OCI-LY1 (cell line): ENCODE data around the gene SPANXA1.

Experiments used
- EZH2 ChIP-seq: fragments of 200-600 bp; sonication (generic), shearing (Covaris generic); IDR thresholded peaks from 2 replicates; pipeline ENCODE4 v1.8.0; 2017; ENCODE audit warnings: borderline replicate concordance, mixed run types, mild to moderate bottlenecking, antibody characterized with exemption, low read length, moderate library complexity, mixed read lengths
- TF ChIP-seq, protein P1 (sequence below): fragments of 200-600 bp; sonication (generic), shearing (Covaris generic); IDR thresholded peaks from 2 replicates; pipeline ENCODE4 v1.5.1; 2017; ENCODE audit warnings: mild to moderate bottlenecking, antibody characterized with exemption, low read length, moderate library complexity, mixed read lengths

DNA sequence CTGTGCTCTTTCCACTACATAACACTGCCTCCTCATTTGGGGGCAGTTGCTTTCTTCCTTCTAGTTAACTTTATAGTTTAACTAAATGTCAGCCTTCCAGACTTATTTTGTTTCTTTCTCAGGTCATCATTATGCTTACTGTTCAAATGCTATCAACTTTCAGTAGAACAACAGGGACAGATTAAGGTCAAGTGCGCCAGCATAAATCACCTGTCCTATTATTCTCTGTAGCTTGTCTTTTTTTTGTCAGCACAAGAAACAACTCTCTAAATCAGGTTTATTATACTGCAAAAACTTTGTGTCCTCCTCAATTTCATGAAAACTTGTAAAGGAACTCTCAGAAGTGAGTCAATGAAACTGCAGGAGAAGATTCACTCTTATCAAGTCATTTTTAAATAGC, 24.6 kb upstream of the SPANXA1 start:
- TF ChIP-seq, protein P1, sequence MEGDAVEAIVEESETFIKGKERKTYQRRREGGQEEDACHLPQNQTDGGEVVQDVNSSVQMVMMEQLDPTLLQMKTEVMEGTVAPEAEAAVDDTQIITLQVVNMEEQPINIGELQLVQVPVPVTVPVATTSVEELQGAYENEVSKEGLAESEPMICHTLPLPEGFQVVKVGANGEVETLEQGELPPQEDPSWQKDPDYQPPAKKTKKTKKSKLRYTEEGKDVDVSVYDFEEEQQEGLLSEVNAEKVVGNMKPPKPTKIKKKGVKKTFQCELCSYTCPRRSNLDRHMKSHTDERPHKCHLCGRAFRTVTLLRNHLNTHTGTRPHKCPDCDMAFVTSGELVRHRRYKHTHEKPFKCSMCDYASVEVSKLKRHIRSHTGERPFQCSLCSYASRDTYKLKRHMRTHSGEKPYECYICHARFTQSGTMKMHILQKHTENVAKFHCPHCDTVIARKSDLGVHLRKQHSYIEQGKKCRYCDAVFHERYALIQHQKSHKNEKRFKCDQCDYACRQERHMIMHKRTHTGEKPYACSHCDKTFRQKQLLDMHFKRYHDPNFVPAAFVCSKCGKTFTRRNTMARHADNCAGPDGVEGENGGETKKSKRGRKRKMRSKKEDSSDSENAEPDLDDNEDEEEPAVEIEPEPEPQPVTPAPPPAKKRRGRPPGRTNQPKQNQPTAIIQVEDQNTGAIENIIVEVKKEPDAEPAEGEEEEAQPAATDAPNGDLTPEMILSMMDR, result no peak
- TF ChIP-seq EZH2, result no peak
